Measurements from ENCODE around the gene ZSCAN21. TPM values are rescaled to one million over a fixed set of nuclear protein-coding genes. Genes with fewer than 3 reads are reported as not detected.

ZSCAN21 gene
- total and polyA plus RNA-seq, 4 donors, result 4.7 to 13.1 (median 7.1) TPM

- H3K4me1 ChIP-seq (ENCODE audit: control insufficient read depth in 5 of 5, insufficient read depth in 5 of 5, low read length in 5 of 5), result peaks cover 0 to 12% (median 4%) of the 10 kb centered on the region in 5 donors
- 57 to 67% methylated on average over 5 of the region's 5 CpGs for WGBS, 2 donors
- H3K36me3 ChIP-seq (ENCODE audit: control insufficient read depth in 4 of 4, insufficient read depth in 4 of 4, low read length in 4 of 4), result peaks cover 18 to 40% (median 21%) of the 10 kb centered on the region in 4 donors
- peak; percentile 50 for ATAC-seq (ENCODE audit: insufficient read depth, low FRiP score)
- peak in 1 of 3 donors; percentile 52 for DNase-seq
- no peak overlapping the region for H3K9ac ChIP-seq (ENCODE audit: insufficient read depth in 1 of 2, low read length in 2 of 2)
- no peaks in the 10 kb centered on the region for H3K9me3 ChIP-seq (ENCODE audit: control insufficient read depth in 4 of 4, insufficient read depth in 3 of 4, low read length in 3 of 4)
- no peak overlapping the region for H3K27ac ChIP-seq (ENCODE audit: low read depth in 1 of 2, low read length in 1 of 2)
- H3K27me3 ChIP-seq (ENCODE audit: control insufficient read depth in 3 of 3, insufficient read depth in 3 of 3, low read length in 2 of 3), result no peaks in the 10 kb centered on the region
- no peak overlapping the region for H3K4me3 ChIP-seq
- TF ChIP-seq CTCF (IDR thresholded peaks at IDR 0.05; ENCODE audit: control extremely low read depth, extremely low read depth), result no peak
Measured at GRCh38 chr7:100022621-100023020, 27.0 kb upstream of the ZSCAN21 start.

GRCh38 chr7:100023526-100023925 lies 26.0 kb upstream of the ZSCAN21 start:
- ATAC-seq (ENCODE audit: insufficient read depth, low FRiP score) (no peak), DNase-seq (no peak)
- Histone ChIP-seq H3K9ac (ENCODE audit: insufficient read depth in 1 of 2, low read length in 2 of 2) (no peak overlapping the region), H3K27me3 (ENCODE audit: control insufficient read depth in 3 of 3, insufficient read depth in 3 of 3, low read length in 2 of 3) (no peaks in the 10 kb centered on the region), H3K4me3 (no peak overlapping the region), H3K9me3 (ENCODE audit: control insufficient read depth in 4 of 4, insufficient read depth in 3 of 4, low read length in 3 of 4) (no peaks in the 10 kb centered on the region), H3K27ac (ENCODE audit: low read depth in 1 of 2, low read length in 1 of 2) (no peak overlapping the region), H3K36me3 (ENCODE audit: control insufficient read depth in 4 of 4, insufficient read depth in 4 of 4, low read length in 4 of 4) (peaks cover 14 to 40% (median 24%) of the 10 kb centered on the region in 4 donors), H3K4me1 (ENCODE audit: control insufficient read depth in 5 of 5, insufficient read depth in 5 of 5, low read length in 5 of 5) (peaks cover 0 to 12% (median 3%) of the 10 kb centered on the region in 5 donors)
- TF ChIP-seq CTCF (IDR thresholded peaks at IDR 0.05; ENCODE audit: control extremely low read depth, extremely low read depth), result no peak
- 88 to 93% methylated on average over 12 of the region's 12 CpGs for WGBS, 2 donors

- Histone ChIP-seq H3K4me1 (ENCODE audit: control insufficient read depth in 5 of 5, insufficient read depth in 5 of 5, low read length in 5 of 5) (peaks cover 0 to 9% (median 0%) of the 10 kb centered on the region in 5 donors), H3K4me3 (no peak overlapping the region), H3K27me3 (ENCODE audit: control insufficient read depth in 3 of 3, insufficient read depth in 3 of 3, low read length in 2 of 3) (no peaks in the 10 kb centered on the region), H3K9me3 (ENCODE audit: control insufficient read depth in 4 of 4, insufficient read depth in 3 of 4, low read length in 3 of 4) (no peaks in the 10 kb centered on the region), H3K27ac (ENCODE audit: low read depth in 1 of 2, low read length in 1 of 2) (no peak overlapping the region), H3K36me3 (ENCODE audit: control insufficient read depth in 4 of 4, insufficient read depth in 4 of 4, low read length in 4 of 4) (peaks cover 14 to 37% (median 22%) of the 10 kb centered on the region in 4 donors), H3K9ac (ENCODE audit: insufficient read depth in 1 of 2, low read length in 2 of 2) (no peak overlapping the region)
- no peak for TF ChIP-seq CTCF (IDR thresholded peaks at IDR 0.05; ENCODE audit: control extremely low read depth, extremely low read depth)
- ATAC-seq (ENCODE audit: insufficient read depth, low FRiP score) (no peak), DNase-seq (no peak)
- 81 to 89% methylated on average over 12 of the region's 12 CpGs for WGBS, 2 donors
Measured at GRCh38 chr7:100024020-100024619, 25.5 kb upstream of the ZSCAN21 start.

GRCh38 chr7:100027197-100027596 lies 22.4 kb upstream of the ZSCAN21 start:
- TF ChIP-seq CTCF (IDR thresholded peaks at IDR 0.05; ENCODE audit: control extremely low read depth, extremely low read depth), result no peak
- no peaks in the 10 kb centered on the region for H3K9me3 ChIP-seq (ENCODE audit: control insufficient read depth in 4 of 4, insufficient read depth in 3 of 4, low read length in 3 of 4)
- H3K36me3 ChIP-seq (ENCODE audit: control insufficient read depth in 4 of 4, insufficient read depth in 4 of 4, low read length in 4 of 4), result peaks cover 20 to 44% (median 41%) of the 10 kb centered on the region in 4 donors
- no peak overlapping the region for H3K27ac ChIP-seq (ENCODE audit: low read depth in 1 of 2, low read length in 1 of 2)
- no peaks in the 10 kb centered on the region for H3K27me3 ChIP-seq (ENCODE audit: control insufficient read depth in 3 of 3, insufficient read depth in 3 of 3, low read length in 2 of 3)
- no peak for DNase-seq
- WGBS, 2 donors, result 86 to 97% methylated on average over 11 of the region's 11 CpGs
- peaks cover 0 to 9% (median 0%) of the 10 kb centered on the region in 5 donors for H3K4me1 ChIP-seq (ENCODE audit: control insufficient read depth in 5 of 5, insufficient read depth in 5 of 5, low read length in 5 of 5)
- no peak overlapping the region for H3K9ac ChIP-seq (ENCODE audit: insufficient read depth in 1 of 2, low read length in 2 of 2)
- H3K4me3 ChIP-seq, result no peak overlapping the region
- no peak for ATAC-seq (ENCODE audit: insufficient read depth, low FRiP score)

All from lung (tissue), 12 donors.